H1 (cell line): ENCODE measurements around the gene NUAK1. TPM values are rescaled to one million over a fixed set of nuclear protein-coding genes. Genes with fewer than 3 reads are reported as not detected.

ENCODE experiments used
- CTCF ChIA-PET: fragments of 300-600 bp; sonication (Branson Sonifier 250); formaldehyde crosslinking; loops from one replicate; lab custom pipeline; 2021; ENCODE audit not compliant: partially characterized antibody; lab: Charles Lee
- POLR2A ChIA-PET: fragments of 300-600 bp; sonication (Branson Sonifier 250); formaldehyde crosslinking; loops from one replicate; lab custom pipeline; 2021; ENCODE audit warnings: inconsistent platforms; ENCODE audit not compliant: partially characterized antibody; lab: Charles Lee
- DNase-seq, 2 experiments: peaks; one replicate each; pipeline versions ENCODE4 v3.0.0 to v3.0.0-alpha.2; 2010 to 2022; ENCODE audit warnings: low spot score in 2 of 2, low read depth in 1 of 2, mixed read lengths in 1 of 2
- FAIRE-seq: peaks from 2 replicates; lab custom pipeline; 2011; peaks lifted over from hg19 to GRCh38; lab: Jason Lieb, UNC
- H2AFZ ChIP-seq: 2 replicates; pipeline ENCODE4 v1.8.1; 2012; ENCODE audit warnings: low read length, inconsistent platforms
- H2AK5ac ChIP-seq: 2 replicates; pipeline ENCODE4 v1.6.1; 2013; ENCODE audit warnings: low read depth, low read length
- H2BK120ac ChIP-seq: replicated peaks from 2 replicates; pipeline ENCODE3; 2013; ENCODE audit warnings: low read depth, low read length, inconsistent platforms
- H2BK12ac ChIP-seq: 2 replicates; pipeline ENCODE4 v1.6.1; 2013; ENCODE audit warnings: low read depth, low read length
- H2BK15ac ChIP-seq: 2 replicates; pipeline ENCODE4 v1.6.1; 2013; ENCODE audit warnings: low read length
- H2BK20ac ChIP-seq: 2 replicates; pipeline ENCODE4 v1.6.1; 2013; ENCODE audit warnings: low read length
- H2BK5ac ChIP-seq: 2 replicates; pipeline ENCODE4 v1.6.1; 2013; ENCODE audit warnings: low read depth, low read length
- H3K14ac ChIP-seq: 2 replicates; pipeline ENCODE4 v1.6.1; 2013; ENCODE audit warnings: inconsistent platforms; ENCODE audit not compliant: insufficient read length
- H3K18ac ChIP-seq: 2 replicates; pipeline ENCODE4 v1.6.1; 2013; ENCODE audit warnings: low read length; ENCODE audit errors: extremely low read depth
- H3K23ac ChIP-seq: 2 replicates; pipeline ENCODE4 v1.6.1; 2013; ENCODE audit warnings: inconsistent platforms; ENCODE audit not compliant: insufficient read length
- H3K23me2 ChIP-seq: 2 replicates; pipeline ENCODE4 v1.6.1; 2013; ENCODE audit warnings: low read depth, low read length
- H3K27ac ChIP-seq: 2 replicates; pipeline ENCODE4 v1.6.1; 2011; ENCODE audit warnings: low read depth, low read length, inconsistent platforms
- H3K27me3 ChIP-seq, 4 experiments: replicated peaks in 1 of 4; 1 replicate in 1 of 4; 2 replicates in 3 of 4; pipeline versions ENCODE4 v1.6.1 to v1.8.1; 2011 to 2013; ENCODE audit warnings: low read length in 3 of 4, mild to moderate bottlenecking in 3 of 4, inconsistent platforms in 2 of 4, mixed read lengths in 2 of 4, moderate library complexity in 1 of 4; ENCODE audit not compliant: control insufficient read depth in 3 of 4, insufficient read depth in 3 of 4; ENCODE audit errors: extremely low read depth in 1 of 4
- H3K36me3 ChIP-seq, 4 experiments: 2 replicates each; pipeline versions ENCODE4 v1.6.1 to v1.8.1; 2011 to 2013; ENCODE audit warnings: mild to moderate bottlenecking in 4 of 4, low read length in 3 of 4, moderate library complexity in 2 of 4, control low read depth in 1 of 4, inconsistent platforms in 1 of 4; ENCODE audit not compliant: insufficient read depth in 4 of 4, control insufficient read depth in 2 of 4
- H3K4ac ChIP-seq: replicated peaks from 2 replicates; pipeline ENCODE3; 2013; ENCODE audit warnings: low read length, low read depth, mixed read lengths, inconsistent platforms; ENCODE audit not compliant: insufficient read length
- H3K4me1 ChIP-seq, 4 experiments: replicated peaks in 1 of 4; 1 replicate in 1 of 4; 2 replicates in 3 of 4; pipeline versions ENCODE4 v1.6.1 to v1.8.1; 2011 to 2013; ENCODE audit warnings: low read length in 3 of 4, inconsistent platforms in 2 of 4, mixed read lengths in 1 of 4; ENCODE audit not compliant: insufficient read depth in 4 of 4, control insufficient read depth in 3 of 4
- H3K4me2 ChIP-seq, 2 experiments: 2 replicates each; pipeline versions ENCODE4 v1.6.1 to v1.8.1; 2011 to 2013; ENCODE audit warnings: low read depth in 2 of 2, low read length in 2 of 2, control low read depth in 1 of 2, inconsistent platforms in 1 of 2, mild to moderate bottlenecking in 1 of 2; ENCODE audit not compliant: insufficient read depth in 1 of 2
- H3K4me3 ChIP-seq, 4 experiments: fragments of 200-600, 300-600 bp in 1 of 4; sonication (generic), shearing (Covaris generic), sonication (Bioruptor Twin) in 1 of 4; 2 replicates each; pipeline versions ENCODE4 v1.5.1 to v1.8.1; 2011 to 2016; ENCODE audit warnings: low read length in 4 of 4, low read depth in 3 of 4, control low read depth in 2 of 4, inconsistent platforms in 2 of 4, mild to moderate bottlenecking in 2 of 4, mixed read lengths in 1 of 4, moderate library complexity in 1 of 4; ENCODE audit not compliant: insufficient read depth in 2 of 4; ENCODE audit errors: extremely low read depth in 1 of 4
- H3K56ac ChIP-seq: replicated peaks from 2 replicates; pipeline ENCODE3; 2013; ENCODE audit warnings: low read depth, mild to moderate bottlenecking, mixed read lengths, low read length, inconsistent platforms; ENCODE audit not compliant: insufficient read length
- H3K79me1 ChIP-seq: 2 replicates; pipeline ENCODE4 v1.6.1; 2013; ENCODE audit warnings: low read depth, low read length, control low read depth
- H3K79me2 ChIP-seq, 2 experiments: 2 replicates each; pipeline versions ENCODE4 v1.6.1 to v1.8.1; 2012 to 2013; ENCODE audit warnings: low read length in 2 of 2, mild to moderate bottlenecking in 2 of 2, inconsistent platforms in 1 of 2; ENCODE audit not compliant: insufficient read depth in 2 of 2, control insufficient read depth in 1 of 2
- H3K9ac ChIP-seq, 4 experiments: replicated peaks in 1 of 4; 1 replicate in 1 of 4; 2 replicates in 3 of 4; pipeline versions ENCODE4 v1.6.1 to v1.8.1; 2011 to 2013; ENCODE audit warnings: low read depth in 3 of 4, low read length in 3 of 4, control low read depth in 2 of 4, mild to moderate bottlenecking in 2 of 4, moderate library complexity in 2 of 4, inconsistent platforms in 1 of 4; ENCODE audit errors: extremely low read depth in 1 of 4
- H3K9me3 ChIP-seq, 2 experiments: 2 replicates each; pipeline versions ENCODE4 v1.6.1 to v1.8.1; 2012 to 2013; ENCODE audit warnings: mild to moderate bottlenecking in 2 of 2, moderate library complexity in 2 of 2, control low read depth in 1 of 2, inconsistent platforms in 1 of 2, low read depth in 1 of 2, low read length in 1 of 2, mixed read lengths in 1 of 2; ENCODE audit not compliant: insufficient read depth in 2 of 2
- H4K20me1 ChIP-seq, 2 experiments: replicated peaks in 1 of 2; 2 replicates each; pipeline versions ENCODE3 to v1.8.1; 2011 to 2013; ENCODE audit warnings: inconsistent platforms in 2 of 2, low read length in 2 of 2, mild to moderate bottlenecking in 1 of 2; ENCODE audit not compliant: insufficient read depth in 2 of 2, control insufficient read depth in 1 of 2
- H4K5ac ChIP-seq: 2 replicates; pipeline ENCODE4 v1.6.1; 2013; ENCODE audit warnings: low read length, low read depth, mixed read lengths, inconsistent platforms; ENCODE audit not compliant: insufficient read length
- H4K8ac ChIP-seq: 2 replicates; pipeline ENCODE4 v1.8.0; 2013; ENCODE audit warnings: mild to moderate bottlenecking, moderate library complexity, low read length, inconsistent platforms; ENCODE audit not compliant: insufficient read depth; ENCODE audit errors: extremely low read depth
- H4K91ac ChIP-seq: replicated peaks from 2 replicates; pipeline ENCODE3; 2013; ENCODE audit warnings: low read length, mixed read lengths, inconsistent platforms; ENCODE audit not compliant: insufficient read length
- ASH2L ChIP-seq: fragments of 200-600, 300-600 bp; sonication (generic); IDR thresholded peaks from one replicate; pipeline ENCODE4 v1.7.1; 2017; ENCODE audit warnings: low read length
- BACH1 ChIP-seq: IDR thresholded peaks from 2 replicates; pipeline ENCODE4 v1.6.1; 2012; ENCODE audit warnings: low read length, improper control_type of control experiment
- CEBPB ChIP-seq: IDR thresholded peaks from 2 replicates; pipeline ENCODE4 v1.6.1; 2012; ENCODE audit warnings: low read depth, low read length
- CHD1 ChIP-seq: IDR thresholded peaks from 2 replicates; pipeline ENCODE4 v1.6.1; 2012; ENCODE audit warnings: low read depth, low read length, improper control_type of control experiment
- CHD2 ChIP-seq: IDR thresholded peaks from 2 replicates; pipeline ENCODE4 v1.6.1; 2012; ENCODE audit warnings: low read length, improper control_type of control experiment
- HDAC2 ChIP-seq, 2 experiments: fragments of 300-600 bp in 1 of 2; sonication (generic) in 1 of 2; IDR thresholded peaks; 2 replicates each; pipeline ENCODE4 v1.6.1; 2011 to 2012; ENCODE audit warnings: low read depth in 2 of 2, low read length in 2 of 2, mild to moderate bottlenecking in 2 of 2, moderate library complexity in 2 of 2, borderline replicate concordance in 1 of 2, inconsistent platforms in 1 of 2
- KDM1A ChIP-seq: fragments of 200-600, 300-600 bp; sonication (generic); IDR thresholded peaks from 2 replicates; pipeline ENCODE4 v1.7.1; 2016; ENCODE audit warnings: mild to moderate bottlenecking, low read length, borderline replicate concordance
- KDM4A ChIP-seq: IDR thresholded peaks from one replicate; pipeline ENCODE4 v1.7.1; 2012; ENCODE audit warnings: low read depth, mild to moderate bottlenecking, moderate library complexity, low read length, inconsistent platforms; ENCODE audit not compliant: severe bottlenecking
- KDM5A ChIP-seq: fragments of 200-600 bp; IDR thresholded peaks from 2 replicates; pipeline ENCODE4 v1.7.1; 2012; ENCODE audit warnings: mild to moderate bottlenecking, low read length, inconsistent platforms, mixed read lengths
- RBBP5 ChIP-seq: IDR thresholded peaks from 2 replicates; pipeline ENCODE4 v1.7.1; 2012; ENCODE audit warnings: low read depth, mild to moderate bottlenecking, inconsistent platforms, low read length, moderate library complexity, borderline replicate concordance
- RFX5 ChIP-seq: IDR thresholded peaks from 2 replicates; pipeline ENCODE4 v1.6.1; 2011; ENCODE audit warnings: low read depth, low read length, improper control_type of control experiment, borderline replicate concordance
- RNF2 ChIP-seq: fragments of 200-900, 300-1000 bp; sonication (generic); IDR thresholded peaks from 2 replicates; pipeline ENCODE4 v1.7.1; 2016; ENCODE audit warnings: borderline replicate concordance, low read depth, mild to moderate bottlenecking, antibody characterized with exemption, low read length; ENCODE audit not compliant: poor library complexity, severe bottlenecking; ENCODE audit errors: missing control alignments
- SAP30 ChIP-seq: fragments of 300-600 bp; sonication (generic); IDR thresholded peaks from 2 replicates; pipeline ENCODE4 v1.7.1; 2012; ENCODE audit warnings: low read length, moderate library complexity, mild to moderate bottlenecking, inconsistent platforms; ENCODE audit not compliant: insufficient read depth, insufficient replicate concordance
- TAF1 ChIP-seq: IDR thresholded peaks from 2 replicates; pipeline ENCODE4 v1.6.1; 2011; ENCODE audit warnings: mild to moderate bottlenecking, low read depth, low read length
- WGBS, 2 experiments: shearing (Covaris generic) in 1 of 2; methylation state at CpG; one replicate each; pipeline versions ENCODE4 v1.1.6 to v1.1.7; 2013 to 2015; ENCODE audit warnings: low lambda C conversion rate in 2 of 2, mixed read lengths in 2 of 2, inconsistent platforms in 1 of 2, low coverage in 1 of 2, missing lambda C conversion rate in 1 of 2; ENCODE audit not compliant: insufficient replicate concordance in 2 of 2, insufficient coverage in 1 of 2, insufficient read length in 1 of 2; ENCODE audit errors: extremely low coverage in 1 of 2, missing lambda C conversion rate in 1 of 2; 5-methylcytosine and 5-hydroxymethylcytosine counted together
- polyA plus RNA-seq, 7 experiments: library from polyadenylated mRNA; depleted of rRNA in 3 of 7; stranded (reverse) in 5 of 7; unstranded in 2 of 7; fragments of >200 nt in 5 of 7; fragments of 200-250 nt in 2 of 7; gene quantifications; 1 replicate in 5 of 7; 2 replicates in 1 of 7; 4 replicates in 1 of 7; pipeline versions ENCODE4 v1.2.1 to v1.2.3, GENCODE V29; 2011 to 2013; ENCODE audit warnings: missing spikeins in 2 of 7, mixed read lengths in 2 of 7
- total RNA-seq: library from RNA; stranded (reverse); fragmentation: NEBNext Ultra II Directional; extraction: Animal tissue kit (Norgen Biotek cat#: 25700); gene quantifications from 2 replicates; pipeline ENCODE4 v1.2.1, GENCODE V29; 2021

Gene NUAK1
- total and polyA plus RNA-seq, 2 of the 8 experiments (the other 6 are each of a cell fraction or from before 2014, with no cell fraction given), result 6.7 to 18.2 TPM

DNA sequence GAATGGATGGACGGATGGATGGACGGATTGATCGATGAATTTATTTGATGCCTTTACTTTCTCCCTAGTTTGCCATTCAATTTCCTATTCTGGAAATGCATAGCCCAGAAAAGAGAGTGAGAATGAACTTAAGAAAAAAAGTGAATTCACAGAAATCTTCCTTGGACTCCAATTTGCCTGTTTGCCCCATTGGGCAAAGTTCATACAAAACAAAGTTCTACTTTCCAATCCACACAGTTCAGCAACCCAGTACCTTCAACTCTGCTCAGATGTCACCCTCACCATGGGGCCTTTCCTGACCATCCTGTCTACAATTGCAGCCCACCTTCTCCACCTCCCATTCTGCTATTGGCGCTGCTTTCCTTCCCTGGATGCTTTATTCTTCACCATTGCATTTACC lies 8.2 kb upstream of the NUAK1 start:
- Histone ChIP-seq H3K27ac (no peak overlapping the region), H4K20me1 (no peaks in the 10 kb centered on the region), H3K4me3 (no peak overlapping the region), H3K4ac (peak overlapping the region; percentile 34), H2BK5ac (no peak overlapping the region), H4K5ac (no peak overlapping the region), H2BK20ac (no peak overlapping the region), H2AK5ac (no peak overlapping the region), H3K4me2 (no peak overlapping the region), H3K79me1 (no peaks in the 10 kb centered on the region; the same call in 1 of the 2 replicates), H2BK120ac (no peak overlapping the region), H3K36me3 (no peaks in the 10 kb centered on the region), H2AFZ (no peak overlapping the region), H3K9me3 (no peaks in the 10 kb centered on the region), H3K4me1 (peaks cover 2 to 17% (median 7%) of the 10 kb centered on the region in 4 experiments; a peak in 4 of 7 replicates), H4K8ac (no peak overlapping the region), H2BK15ac (no peak overlapping the region), H3K18ac (no peak overlapping the region), H3K9ac (no peak overlapping the region), H2BK12ac (no peak overlapping the region), H3K79me2 (peaks cover 0 to 5% of the 10 kb centered on the region in 2 experiments; a peak in 2 of 4 replicates), H3K14ac (no peak overlapping the region), H3K56ac (no peak overlapping the region), H3K27me3 (no peaks in the 10 kb centered on the region), H3K23me2 (peaks cover 2% of the 10 kb centered on the region; the same call in 1 of the 2 replicates), H3K23ac (no peak overlapping the region), H4K91ac (no peak overlapping the region)
- CTCF ChIA-PET, result no interaction called here
- POLR2A ChIA-PET, result no interaction called here
- WGBS, 2 experiments, result 91 to 100% methylated on average over 3 to 4 of the region's 4 CpGs
- FAIRE-seq, result no peak
- DNase-seq, result no peak
- no peak for TF ChIP-seq HDAC2 (IDR thresholded peaks at IDR 0.05; ENCODE audit: borderline replicate concordance in 1 of 2, low read depth in 2 of 2, low read length in 2 of 2)
- no peak for TF ChIP-seq BACH1
- no peak for TF ChIP-seq RNF2
- TF ChIP-seq CHD1, result no peak
- TF ChIP-seq SAP30, result no peak
- TF ChIP-seq RFX5, result no peak
- no peak for TF ChIP-seq CEBPB
- TF ChIP-seq RBBP5, result no peak
- TF ChIP-seq ASH2L, result no peak
- no peak for TF ChIP-seq KDM5A
- no peak for TF ChIP-seq KDM1A
- TF ChIP-seq CHD2, result no peak
- no peak for TF ChIP-seq KDM4A
- TF ChIP-seq TAF1, result no peak
